Vagina (tissue), 2 donors: ENCODE data around the gene CRAT.

Source experiments
- POLR2A ChIP-seq, 2 donors: fragments of 450-650 bp; IDR thresholded peaks; one replicate each; pipeline ENCODE4 v1.6.1; 2017; ENCODE audit warnings: antibody characterized with exemption in 2 of 2, mild to moderate bottlenecking in 2 of 2, moderate library complexity in 2 of 2
- POLR2AphosphoS5 ChIP-seq, 2 donors: sonication (generic); formaldehyde crosslinking; IDR thresholded peaks; one replicate each; pipeline ENCODE4 v1.9.0; 2017; ENCODE audit warnings: antibody characterized with exemption in 2 of 2, mild to moderate bottlenecking in 2 of 2, low read depth in 1 of 2; ENCODE audit not compliant: insufficient read depth in 1 of 2
- TF ChIP-seq, protein P1 (sequence below), 3 experiments: fragments of 450-650 bp in 2 of 3; fragments of 200-600 bp in 1 of 3; sonication (generic) in 1 of 3; IDR thresholded peaks; one replicate each; pipeline ENCODE4 v1.5.1; 2017 to 2019; ENCODE audit warnings: antibody characterized with exemption in 3 of 3, mild to moderate bottlenecking in 2 of 3, moderate library complexity in 2 of 3

DNA sequence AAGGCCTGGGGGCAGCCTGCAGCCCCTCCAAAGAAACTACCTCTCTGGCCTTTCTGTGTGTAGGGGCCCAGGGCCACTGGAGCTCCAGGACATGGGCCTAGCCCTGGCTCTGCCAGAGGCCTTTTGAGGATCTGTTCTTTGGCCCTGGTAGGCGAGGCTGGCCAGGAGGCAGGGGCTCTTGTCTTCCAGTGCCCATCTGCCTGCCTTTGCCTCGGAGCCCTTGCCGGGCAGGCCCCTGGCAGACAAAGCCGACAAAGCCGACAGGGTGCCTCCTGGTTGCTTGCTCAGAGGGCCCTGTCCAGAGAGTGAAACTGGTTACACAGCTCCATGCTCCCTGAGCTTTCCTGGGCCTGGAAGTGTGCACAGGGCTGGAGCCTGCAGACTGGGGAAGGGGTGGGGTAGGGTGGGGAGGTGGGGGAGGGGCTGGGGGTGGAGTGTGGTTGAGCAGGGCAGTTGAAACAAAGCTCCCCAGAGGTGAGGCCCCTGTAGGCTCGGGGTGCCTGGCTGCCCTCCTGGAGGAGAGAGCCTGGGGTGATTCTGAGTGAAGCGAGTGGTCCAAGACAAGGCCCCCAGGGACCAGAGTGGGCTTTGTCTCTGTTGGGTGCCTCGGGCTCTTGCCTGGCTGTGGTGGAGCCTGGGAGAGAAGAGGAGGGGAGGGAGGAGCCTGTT lies 29.9 kb upstream of the CRAT start:
- TF ChIP-seq, protein P1, sequence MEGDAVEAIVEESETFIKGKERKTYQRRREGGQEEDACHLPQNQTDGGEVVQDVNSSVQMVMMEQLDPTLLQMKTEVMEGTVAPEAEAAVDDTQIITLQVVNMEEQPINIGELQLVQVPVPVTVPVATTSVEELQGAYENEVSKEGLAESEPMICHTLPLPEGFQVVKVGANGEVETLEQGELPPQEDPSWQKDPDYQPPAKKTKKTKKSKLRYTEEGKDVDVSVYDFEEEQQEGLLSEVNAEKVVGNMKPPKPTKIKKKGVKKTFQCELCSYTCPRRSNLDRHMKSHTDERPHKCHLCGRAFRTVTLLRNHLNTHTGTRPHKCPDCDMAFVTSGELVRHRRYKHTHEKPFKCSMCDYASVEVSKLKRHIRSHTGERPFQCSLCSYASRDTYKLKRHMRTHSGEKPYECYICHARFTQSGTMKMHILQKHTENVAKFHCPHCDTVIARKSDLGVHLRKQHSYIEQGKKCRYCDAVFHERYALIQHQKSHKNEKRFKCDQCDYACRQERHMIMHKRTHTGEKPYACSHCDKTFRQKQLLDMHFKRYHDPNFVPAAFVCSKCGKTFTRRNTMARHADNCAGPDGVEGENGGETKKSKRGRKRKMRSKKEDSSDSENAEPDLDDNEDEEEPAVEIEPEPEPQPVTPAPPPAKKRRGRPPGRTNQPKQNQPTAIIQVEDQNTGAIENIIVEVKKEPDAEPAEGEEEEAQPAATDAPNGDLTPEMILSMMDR (IDR thresholded peaks at IDR 0.05) = no peak
- TF ChIP-seq POLR2A (IDR thresholded peaks at IDR 0.05) (no peak), POLR2AphosphoS5 (IDR thresholded peaks at IDR 0.05; ENCODE audit: insufficient read depth in 1 of 2, low read depth in 1 of 2) (peak in 1 of 2 donors; percentile 57)
